ENCODE data around the gene BRD8. TPM values are rescaled to one million over a fixed set of nuclear protein-coding genes. Genes with fewer than 3 reads are reported as not detected.

BRD8 gene
- total RNA-seq, 1 experiment from 2014 or later = 64.9 TPM

- no peak for DNase-seq
- Histone ChIP-seq H3K4me3 (no peak overlapping the region), H3K27me3 (peaks cover 18% of the 10 kb centered on the region), H3K36me3 (no peaks in the 10 kb centered on the region), H3K9me3 (no peaks in the 10 kb centered on the region)
These were observed 49.1 kb downstream of the BRD8 start for GRCh38 chr5:138129347-138129746.

GRCh38 chr5:138128334-138128733 lies 50.1 kb downstream of the BRD8 start:
- H3K4me3 ChIP-seq = no peak overlapping the region
- no peak for DNase-seq
- H3K9me3 ChIP-seq = no peaks in the 10 kb centered on the region
- no peaks in the 10 kb centered on the region for H3K36me3 ChIP-seq
- H3K27me3 ChIP-seq = peaks cover 20% of the 10 kb centered on the region

- DNase-seq = no peak
- Histone ChIP-seq H3K36me3 (no peaks in the 10 kb centered on the region), H3K9me3 (peaks cover 4% of the 10 kb centered on the region; the same call in 1 of the 2 replicates), H3K27me3 (peaks cover 5% of the 10 kb centered on the region), H3K4me3 (no peak overlapping the region)
These were observed 63.2 kb downstream of the BRD8 start for GRCh38 chr5:138115254-138115653.

DNA sequence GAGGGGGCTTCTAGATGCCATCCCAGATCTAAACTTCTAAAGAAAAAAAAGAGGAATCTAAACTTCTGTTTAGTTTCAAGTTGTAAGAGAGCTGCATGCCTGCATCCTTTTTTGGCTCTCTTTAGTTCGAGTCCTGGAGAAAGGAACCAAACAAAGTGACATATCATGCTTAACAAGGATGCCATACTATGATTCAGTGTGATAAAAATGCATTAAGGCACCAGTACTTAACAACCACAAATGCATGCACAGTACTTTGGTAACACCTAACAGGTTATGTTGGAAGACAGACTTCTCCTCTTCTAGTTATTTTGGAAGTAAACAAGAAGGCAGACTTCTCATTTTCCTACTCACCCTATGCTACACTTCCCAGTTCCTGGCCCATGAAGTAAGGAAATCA lies 66.5 kb downstream of the BRD8 start:
- Histone ChIP-seq H3K9me3 (peaks cover 4% of the 10 kb centered on the region; the same call in 1 of the 2 replicates), H3K4me3 (no peak overlapping the region), H3K27me3 (peaks cover 5% of the 10 kb centered on the region), H3K36me3 (no peaks in the 10 kb centered on the region)
- no peak for DNase-seq

GRCh38 chr5:138111181-138111580 lies 67.2 kb downstream of the BRD8 start:
- H3K27me3 ChIP-seq = peaks cover 5% of the 10 kb centered on the region
- H3K4me3 ChIP-seq = no peak overlapping the region
- DNase-seq = no peak
- peaks cover 2% of the 10 kb centered on the region; the same call in 1 of the 2 replicates for H3K9me3 ChIP-seq
- H3K36me3 ChIP-seq = no peaks in the 10 kb centered on the region

- no peak overlapping the region for H3K4me3 ChIP-seq
- H3K9me3 ChIP-seq = no peaks in the 10 kb centered on the region
- DNase-seq = peak; percentile 83
- no peaks in the 10 kb centered on the region for H3K36me3 ChIP-seq
- H3K27me3 ChIP-seq = peaks cover 5% of the 10 kb centered on the region
These were observed 68.0 kb downstream of the BRD8 start for GRCh38 chr5:138110266-138110963.

DNA sequence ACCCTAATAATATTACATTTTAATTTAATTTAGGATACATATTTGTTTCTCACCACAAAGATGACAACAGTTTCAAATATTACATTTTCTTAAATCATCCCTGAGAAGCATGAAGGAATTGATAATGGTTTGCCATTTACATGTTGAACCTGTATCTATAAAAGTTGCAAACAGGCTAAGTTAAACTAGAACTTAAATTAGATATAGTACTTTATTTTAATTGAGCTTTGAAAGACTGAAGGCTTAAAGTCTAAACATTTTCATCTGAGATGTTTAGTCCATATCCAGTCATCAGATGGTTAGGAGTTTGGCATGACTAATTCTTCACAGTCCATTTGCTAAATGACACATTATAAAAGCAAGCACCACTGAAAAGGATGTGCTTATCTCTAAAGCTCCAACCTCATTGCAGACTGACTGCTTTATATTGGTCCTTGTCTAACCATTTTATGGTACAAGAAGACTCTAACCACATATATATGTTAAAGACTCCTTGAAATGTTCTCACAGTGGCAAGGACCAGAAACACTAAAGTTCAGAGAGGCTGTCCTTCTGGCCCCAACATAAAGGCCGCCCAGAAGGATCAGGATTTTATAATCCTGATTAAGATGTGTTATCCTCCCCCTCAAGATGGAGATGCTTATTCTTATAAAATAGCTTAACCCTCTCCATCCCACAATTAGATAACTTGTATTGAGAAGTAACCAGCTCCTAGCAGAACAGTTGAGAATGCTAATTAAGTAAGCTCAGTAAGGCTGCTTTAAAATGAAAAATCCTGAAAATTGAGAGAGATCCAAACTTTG lies 68.8 kb downstream of the BRD8 start:
- no peak overlapping the region for H3K4me3 ChIP-seq
- no peaks in the 10 kb centered on the region for H3K9me3 ChIP-seq
- no peak for DNase-seq
- H3K27me3 ChIP-seq = no peaks in the 10 kb centered on the region; the same call in 1 of the 2 replicates
- no peaks in the 10 kb centered on the region for H3K36me3 ChIP-seq

DNA sequence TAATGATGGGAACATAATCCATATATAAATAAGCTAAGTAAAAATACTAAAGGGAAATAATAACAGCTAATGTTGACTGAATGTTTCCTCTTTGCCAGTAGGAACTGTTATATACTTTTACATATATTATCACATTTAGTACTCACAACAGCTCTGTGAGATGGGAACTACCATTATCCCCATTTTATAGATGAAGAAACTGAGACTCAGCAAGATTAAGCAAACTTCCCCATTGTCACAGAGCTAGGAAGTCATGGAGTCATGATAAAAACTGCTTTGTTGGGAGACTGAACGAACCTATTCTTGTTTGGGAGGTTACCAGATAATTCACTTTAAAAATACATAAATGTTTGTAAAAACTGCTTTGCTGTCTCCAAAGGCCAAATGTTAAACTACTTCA lies 71.2 kb downstream of the BRD8 start:
- no peak overlapping the region for H3K4me3 ChIP-seq
- H3K9me3 ChIP-seq = no peaks in the 10 kb centered on the region
- DNase-seq = no peak

GRCh38 chr5:138105709-138106108 lies 72.7 kb downstream of the BRD8 start:
- no peaks in the 10 kb centered on the region for H3K36me3 ChIP-seq
- no peak for DNase-seq
- no peaks in the 10 kb centered on the region for H3K9me3 ChIP-seq
- peaks cover 23% of the 10 kb centered on the region for H3K27me3 ChIP-seq
- no peak overlapping the region for H3K4me3 ChIP-seq

More for the DNA sequence above, 71.2 kb downstream of the BRD8 start:
- Histone ChIP-seq H3K36me3 (no peaks in the 10 kb centered on the region), H3K27me3 (peaks cover 10% of the 10 kb centered on the region)

DNA sequence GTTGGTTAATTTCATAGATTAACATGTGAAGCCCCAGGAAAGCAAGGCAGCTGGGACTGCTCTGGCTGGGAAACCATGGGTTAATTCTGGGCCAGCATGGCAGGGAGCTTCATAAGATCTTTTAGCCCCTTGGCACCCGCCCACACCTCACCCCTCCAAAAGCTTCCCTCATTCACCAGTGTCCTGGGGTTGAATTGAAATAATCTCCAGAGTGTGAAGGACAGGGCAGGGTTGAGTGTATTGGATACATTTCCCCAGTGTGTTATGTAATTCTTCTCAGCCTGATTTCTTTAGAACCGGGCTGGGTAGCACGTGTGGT lies 75.2 kb downstream of the BRD8 start:
- DNase-seq = no peak
- Histone ChIP-seq H3K36me3 (no peaks in the 10 kb centered on the region), H3K27me3 (peaks cover 30% of the 10 kb centered on the region), H3K9me3 (no peaks in the 10 kb centered on the region), H3K4me3 (no peak overlapping the region)

DNA sequence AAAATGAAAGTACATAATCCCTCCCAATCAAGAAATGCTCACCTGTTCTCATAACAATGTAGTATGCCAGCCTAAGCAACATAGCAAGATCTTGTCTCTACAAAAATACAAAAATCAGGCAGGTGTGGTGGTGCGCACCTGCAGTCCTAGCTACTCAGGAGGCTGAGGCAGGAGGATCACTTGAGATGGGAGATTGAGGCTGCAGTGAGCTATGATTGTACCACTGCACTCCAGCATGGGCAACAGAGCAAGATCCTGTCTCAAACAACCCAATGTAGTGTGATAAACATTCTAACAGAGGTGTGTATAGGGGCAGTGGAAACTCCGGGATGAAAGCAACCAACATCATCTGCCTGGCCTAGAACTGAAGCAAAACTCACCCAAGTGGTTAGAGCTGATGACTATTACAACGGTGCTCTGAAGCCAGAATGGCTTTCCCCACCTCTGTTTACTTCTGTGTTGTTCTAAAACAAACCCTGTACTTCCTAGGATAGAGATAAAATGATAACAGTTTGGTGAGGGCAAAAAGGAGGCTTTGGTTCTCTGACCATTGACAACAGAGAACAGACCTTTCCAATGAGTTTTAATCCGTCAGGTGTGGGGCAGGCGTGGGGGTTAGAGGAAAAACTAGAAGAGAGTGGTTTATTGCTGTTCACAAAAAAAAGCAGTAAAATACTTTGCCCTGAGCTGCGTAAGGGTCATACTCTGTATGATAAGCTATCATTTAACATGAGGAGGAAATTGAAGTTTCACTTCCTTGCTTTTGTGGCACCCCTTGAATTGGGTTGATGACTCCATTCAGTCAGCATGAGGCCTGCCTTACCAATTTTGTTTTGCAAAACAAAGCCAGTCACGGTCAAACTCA lies 75.7 kb downstream of the BRD8 start:
- H3K36me3 ChIP-seq = no peaks in the 10 kb centered on the region
- peaks cover 33% of the 10 kb centered on the region for H3K27me3 ChIP-seq
- no peak for DNase-seq
- H3K4me3 ChIP-seq = no peak overlapping the region
- H3K9me3 ChIP-seq = no peaks in the 10 kb centered on the region

- Histone ChIP-seq H3K4me3 (no peak overlapping the region), H3K9me3 (no peaks in the 10 kb centered on the region), H3K36me3 (no peaks in the 10 kb centered on the region), H3K27me3 (peaks cover 45% of the 10 kb centered on the region)
- DNase-seq = no peak
These were observed 81.2 kb downstream of the BRD8 start for GRCh38 chr5:138096997-138097828.

- no peaks in the 10 kb centered on the region for H3K9me3 ChIP-seq
- peaks cover 42% of the 10 kb centered on the region for H3K27me3 ChIP-seq
- H3K36me3 ChIP-seq = no peaks in the 10 kb centered on the region
- no peak for DNase-seq
- no peak overlapping the region for H3K4me3 ChIP-seq
These were observed 82.1 kb downstream of the BRD8 start for GRCh38 chr5:138096363-138096762.

- H3K9me3 ChIP-seq = no peaks in the 10 kb centered on the region
- no peak overlapping the region for H3K4me3 ChIP-seq
- peaks cover 43% of the 10 kb centered on the region for H3K27me3 ChIP-seq
- H3K36me3 ChIP-seq = no peaks in the 10 kb centered on the region
- no peak for DNase-seq
These were observed 83.1 kb downstream of the BRD8 start for GRCh38 chr5:138095100-138095907.

- DNase-seq = no peak
- Histone ChIP-seq H3K4me3 (no peak overlapping the region), H3K36me3 (no peaks in the 10 kb centered on the region), H3K27me3 (peaks cover 41% of the 10 kb centered on the region), H3K9me3 (no peaks in the 10 kb centered on the region)
These were observed 85.4 kb downstream of the BRD8 start for GRCh38 chr5:138093036-138093435.

DNA sequence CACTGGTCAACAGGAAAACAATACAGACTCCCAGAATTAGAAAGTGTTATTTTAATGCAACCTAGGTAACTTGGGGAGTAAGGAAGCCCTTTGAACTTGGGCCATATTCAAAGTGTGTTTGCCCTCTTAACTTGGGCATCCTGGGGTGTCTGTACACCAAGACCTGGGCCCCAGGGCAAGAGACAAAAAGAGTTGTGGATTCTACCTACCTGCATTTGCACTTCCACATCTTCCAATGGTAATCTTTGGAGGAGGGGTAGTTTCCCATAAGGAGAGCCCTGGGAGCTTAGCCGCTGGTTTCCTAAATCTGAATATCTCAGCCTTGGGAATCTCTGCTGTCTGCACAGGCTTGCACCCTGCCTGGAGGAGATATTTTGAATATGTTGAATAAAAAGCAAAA lies 86.1 kb downstream of the BRD8 start:
- no peaks in the 10 kb centered on the region for H3K36me3 ChIP-seq
- H3K9me3 ChIP-seq = no peaks in the 10 kb centered on the region
- H3K4me3 ChIP-seq = no peak overlapping the region
- DNase-seq = no peak
- H3K27me3 ChIP-seq = peaks cover 38% of the 10 kb centered on the region
